ENCODE measurements around the gene FLNB.

- TF ChIP-seq, protein P1, sequence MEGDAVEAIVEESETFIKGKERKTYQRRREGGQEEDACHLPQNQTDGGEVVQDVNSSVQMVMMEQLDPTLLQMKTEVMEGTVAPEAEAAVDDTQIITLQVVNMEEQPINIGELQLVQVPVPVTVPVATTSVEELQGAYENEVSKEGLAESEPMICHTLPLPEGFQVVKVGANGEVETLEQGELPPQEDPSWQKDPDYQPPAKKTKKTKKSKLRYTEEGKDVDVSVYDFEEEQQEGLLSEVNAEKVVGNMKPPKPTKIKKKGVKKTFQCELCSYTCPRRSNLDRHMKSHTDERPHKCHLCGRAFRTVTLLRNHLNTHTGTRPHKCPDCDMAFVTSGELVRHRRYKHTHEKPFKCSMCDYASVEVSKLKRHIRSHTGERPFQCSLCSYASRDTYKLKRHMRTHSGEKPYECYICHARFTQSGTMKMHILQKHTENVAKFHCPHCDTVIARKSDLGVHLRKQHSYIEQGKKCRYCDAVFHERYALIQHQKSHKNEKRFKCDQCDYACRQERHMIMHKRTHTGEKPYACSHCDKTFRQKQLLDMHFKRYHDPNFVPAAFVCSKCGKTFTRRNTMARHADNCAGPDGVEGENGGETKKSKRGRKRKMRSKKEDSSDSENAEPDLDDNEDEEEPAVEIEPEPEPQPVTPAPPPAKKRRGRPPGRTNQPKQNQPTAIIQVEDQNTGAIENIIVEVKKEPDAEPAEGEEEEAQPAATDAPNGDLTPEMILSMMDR (IDR thresholded peaks at IDR 0.05; ENCODE audit: low read length) = no peak
- no peak for TF ChIP-seq EZH2 (IDR thresholded peaks at IDR 0.05; ENCODE audit: borderline replicate concordance, low read length)
Measured at GRCh38 chr3:58178528-58179234, 170.5 kb downstream of the FLNB start.
